ENCODE data around the gene SNTG2. TPM values are rescaled to one million over a fixed set of nuclear protein-coding genes. Genes with fewer than 3 reads are reported as not detected.
"Not testable (repeated sequence)": the region's sequence is repeated elsewhere in the genome, so short reads cannot be mapped to it uniquely, and the experiment has no call there.

The SNTG2 gene
- total RNA-seq, 2 experiments from 2014 or later: 0.52 to 1.1 TPM

- POLR2A ChIA-PET: no interaction called here
- CTCF ChIA-PET: no interaction called here
Measured at GRCh38 chr2:1219901-1220573, 269.4 kb downstream of the SNTG2 start.

GRCh38 chr2:1222056-1222455, 271.4 kb downstream of the SNTG2 start:
- ChIA-PET POLR2A (no interaction called here), CTCF (no interaction called here)

- ChIA-PET CTCF (no interaction called here), POLR2A (no interaction called here)
Measured at GRCh38 chr2:1223791-1224190, 273.1 kb downstream of the SNTG2 start.

GRCh38 chr2:1224901-1225300, 274.3 kb downstream of the SNTG2 start:
- ChIA-PET CTCF (no interaction called here), POLR2A (no interaction called here)

- ChIA-PET POLR2A (no interaction called here), CTCF (no interaction called here)
Measured at GRCh38 chr2:1226766-1227165, 276.1 kb downstream of the SNTG2 start.

GRCh38 chr2:1227274-1227900, 276.7 kb downstream of the SNTG2 start:
- ChIA-PET CTCF (no interaction called here), POLR2A (no interaction called here)

GRCh38 chr2:1229596-1229995, 278.9 kb downstream of the SNTG2 start:
- POLR2A ChIA-PET, CTCF ChIA-PET: not testable (repeated sequence)

GRCh38 chr2:1230155-1230893, 279.7 kb downstream of the SNTG2 start:
- ChIA-PET CTCF (no interaction called here), POLR2A (no interaction called here)

GRCh38 chr2:1231466-1232063, 280.9 kb downstream of the SNTG2 start:
- ChIA-PET CTCF (no interaction called here), POLR2A (no interaction called here)

- ChIA-PET CTCF (no interaction called here), POLR2A (no interaction called here)
Measured at GRCh38 chr2:1233281-1233680, 282.6 kb downstream of the SNTG2 start.

- POLR2A ChIA-PET: no interaction called here
Measured at GRCh38 chr2:1234731-1235308, 284.2 kb downstream of the SNTG2 start.

GRCh38 chr2:1235806-1236205, 285.2 kb downstream of the SNTG2 start:
- CTCF ChIA-PET: no interaction called here
- POLR2A ChIA-PET: no interaction called here

More at GRCh38 chr2:1234731-1235308, 284.2 kb downstream of the SNTG2 start:
- CTCF ChIA-PET: no interaction called here

GRCh38 chr2:1236606-1237005, 286.0 kb downstream of the SNTG2 start:
- ChIA-PET CTCF (no interaction called here), POLR2A (no interaction called here)

- CTCF ChIA-PET: no interaction called here
Measured at GRCh38 chr2:1237783-1238182, 287.1 kb downstream of the SNTG2 start.

GRCh38 chr2:1238598-1239138, 288.0 kb downstream of the SNTG2 start:
- ChIA-PET POLR2A (no interaction called here), CTCF (no interaction called here)

More at GRCh38 chr2:1237783-1238182, 287.1 kb downstream of the SNTG2 start:
- POLR2A ChIA-PET: no interaction called here

GRCh38 chr2:1245193-1245592, 294.5 kb downstream of the SNTG2 start:
- ChIA-PET CTCF (no interaction called here), POLR2A (no interaction called here)

- ChIA-PET POLR2A (no interaction called here), CTCF (no interaction called here)
Measured at GRCh38 chr2:1246239-1246638, 295.6 kb downstream of the SNTG2 start.

- POLR2A ChIA-PET: no interaction called here
- CTCF ChIA-PET: no interaction called here
Measured at GRCh38 chr2:1246991-1247390, 296.3 kb downstream of the SNTG2 start.

- CTCF ChIA-PET: no interaction called here
- POLR2A ChIA-PET: no interaction called here
Measured at GRCh38 chr2:1248187-1248586, 297.5 kb downstream of the SNTG2 start.

- ChIA-PET POLR2A (no interaction called here), CTCF (interaction anchor here (0.6 kb wide), 1 partner anchor 329 kb away, joined by 3 read pairs; no protein-coding TSS in a partner anchor)
Measured at GRCh38 chr2:1249897-1250687, 299.4 kb downstream of the SNTG2 start.

Measured in activated CD8-positive, alpha-beta memory T cell treated with anti-CD3 and anti-CD28 coated beads for 36 hours (primary cell).